GM08714 (cell line): ENCODE measurements around the gene SLC37A3.
"Not testable (repeated sequence)": the region's sequence is repeated elsewhere in the genome, so short reads cannot be mapped to it uniquely, and the experiment has no call there.

Experiments
- H3K4me3 ChIP-seq: fragments of 200-500 bp; sonication (Bioruptor generic); 2 replicates; pipeline ENCODE4 v1.5.1; 2014; ENCODE audit warnings: mild to moderate bottlenecking, low read length, inconsistent platforms
- ZNF274 ChIP-seq: IDR thresholded peaks from 2 replicates; pipeline ENCODE4 v1.6.1; 2012; ENCODE audit warnings: mild to moderate bottlenecking, low read depth, low read length

Gene SLC37A3

GRCh38 chr7:140342727-140343514 lies 55.4 kb downstream of the SLC37A3 start:
- no peak for TF ChIP-seq ZNF274
- no peak overlapping the region for H3K4me3 ChIP-seq

DNA sequence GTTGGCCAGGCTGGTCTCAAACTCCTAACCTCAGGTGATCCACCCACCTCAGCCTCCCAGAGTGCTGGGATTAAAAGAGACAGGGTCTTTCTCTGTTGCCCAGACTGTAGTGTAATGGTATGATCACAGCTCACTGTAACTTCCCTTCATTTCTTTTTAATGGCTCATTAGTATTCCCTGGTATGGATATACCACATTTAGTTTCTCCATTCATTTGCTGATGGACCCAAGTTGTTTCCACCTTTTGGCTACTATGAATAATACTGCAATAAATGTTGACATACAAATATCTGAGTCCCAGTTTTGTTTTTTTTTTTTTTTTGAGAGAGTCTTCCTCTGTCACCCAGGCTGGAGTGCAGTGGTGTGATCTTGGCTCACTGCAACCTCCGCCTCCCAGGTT lies 59.4 kb downstream of the SLC37A3 start:
- not testable (repeated sequence) for H3K4me3 ChIP-seq

DNA sequence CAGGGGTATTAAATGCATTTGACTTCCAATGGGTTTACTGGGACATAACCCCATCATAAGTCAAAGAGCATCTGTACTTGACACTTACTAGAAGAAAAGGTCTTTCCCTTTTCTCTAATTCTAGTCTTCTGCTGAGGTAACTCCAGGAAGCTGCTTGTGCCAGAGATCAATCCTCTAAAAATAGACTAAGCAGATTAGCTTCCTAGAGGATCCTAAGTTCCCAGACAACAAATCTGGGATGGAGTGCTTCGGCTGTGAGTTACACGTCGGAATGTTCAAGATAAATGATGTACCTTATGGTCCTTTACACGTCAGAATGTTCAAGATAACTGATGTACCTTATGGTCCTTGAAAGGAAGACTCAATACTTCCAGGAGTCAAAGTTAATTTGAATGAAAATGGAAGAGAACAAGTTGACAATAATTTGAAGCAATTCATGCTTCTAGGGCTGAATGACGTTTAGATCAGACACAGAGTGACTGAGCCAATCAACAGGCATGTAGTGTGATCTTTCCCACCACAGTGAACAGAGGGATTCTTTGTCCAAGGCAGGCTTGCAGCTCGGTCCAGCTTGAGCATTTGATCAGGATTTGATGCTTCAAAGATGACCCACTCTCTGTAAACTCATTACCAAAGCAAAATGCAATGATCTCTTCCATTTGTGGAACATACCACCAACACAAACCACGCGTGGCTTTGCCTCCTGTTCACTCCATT lies 63.8 kb downstream of the SLC37A3 start:
- H3K4me3 ChIP-seq = no peak overlapping the region
- TF ChIP-seq ZNF274 = no peak

DNA sequence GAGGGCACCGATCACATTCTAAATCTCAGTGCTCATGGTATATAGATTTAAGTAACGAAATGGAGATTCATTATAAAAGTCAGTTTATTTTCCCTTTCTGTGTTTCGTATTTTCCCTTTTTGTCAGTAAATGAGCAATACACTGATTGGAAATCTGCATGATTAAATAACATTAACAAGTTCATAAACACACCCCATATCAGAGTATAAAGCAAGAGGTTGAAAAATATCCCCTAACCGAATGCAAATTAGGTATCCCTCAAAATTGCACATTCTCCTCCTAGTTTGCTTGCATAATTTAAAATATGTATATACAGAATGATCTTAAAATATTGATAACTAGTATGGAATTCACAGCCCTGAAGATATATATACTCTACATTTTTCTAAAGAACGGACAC lies 64.6 kb downstream of the SLC37A3 start:
- no peak overlapping the region for H3K4me3 ChIP-seq
- TF ChIP-seq ZNF274 = no peak

DNA sequence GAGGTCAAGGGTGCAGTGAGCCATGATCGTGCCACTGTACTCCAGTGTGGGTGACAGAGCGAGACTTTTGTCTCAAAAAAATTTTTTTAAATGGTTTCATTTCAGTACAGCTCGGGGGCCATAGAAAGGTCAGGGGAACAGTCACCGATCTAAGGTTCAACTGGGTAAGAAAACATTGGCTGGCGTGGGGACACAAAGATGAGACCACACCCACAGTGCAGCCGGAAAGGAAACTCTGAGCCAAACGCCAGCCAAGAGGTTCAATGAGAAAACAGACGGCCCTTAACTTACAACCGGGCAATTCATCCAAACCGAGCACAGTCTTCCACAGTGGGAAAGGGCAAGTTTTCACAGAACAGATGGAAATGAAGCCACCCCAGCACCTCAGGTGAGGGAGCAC lies 65.1 kb downstream of the SLC37A3 start:
- no peak for TF ChIP-seq ZNF274
- H3K4me3 ChIP-seq = no peak overlapping the region

GRCh38 chr7:140330595-140330994 lies 67.7 kb downstream of the SLC37A3 start:
- no peak for TF ChIP-seq ZNF274
- H3K4me3 ChIP-seq = no peak overlapping the region

- TF ChIP-seq ZNF274 = no peak
- H3K4me3 ChIP-seq = no peak overlapping the region
Observed at GRCh38 chr7:140330128-140330527, 68.2 kb downstream of the SLC37A3 start.

GRCh38 chr7:140327261-140327661 lies 71.1 kb downstream of the SLC37A3 start:
- TF ChIP-seq ZNF274 = no peak
- H3K4me3 ChIP-seq = no peak overlapping the region

DNA sequence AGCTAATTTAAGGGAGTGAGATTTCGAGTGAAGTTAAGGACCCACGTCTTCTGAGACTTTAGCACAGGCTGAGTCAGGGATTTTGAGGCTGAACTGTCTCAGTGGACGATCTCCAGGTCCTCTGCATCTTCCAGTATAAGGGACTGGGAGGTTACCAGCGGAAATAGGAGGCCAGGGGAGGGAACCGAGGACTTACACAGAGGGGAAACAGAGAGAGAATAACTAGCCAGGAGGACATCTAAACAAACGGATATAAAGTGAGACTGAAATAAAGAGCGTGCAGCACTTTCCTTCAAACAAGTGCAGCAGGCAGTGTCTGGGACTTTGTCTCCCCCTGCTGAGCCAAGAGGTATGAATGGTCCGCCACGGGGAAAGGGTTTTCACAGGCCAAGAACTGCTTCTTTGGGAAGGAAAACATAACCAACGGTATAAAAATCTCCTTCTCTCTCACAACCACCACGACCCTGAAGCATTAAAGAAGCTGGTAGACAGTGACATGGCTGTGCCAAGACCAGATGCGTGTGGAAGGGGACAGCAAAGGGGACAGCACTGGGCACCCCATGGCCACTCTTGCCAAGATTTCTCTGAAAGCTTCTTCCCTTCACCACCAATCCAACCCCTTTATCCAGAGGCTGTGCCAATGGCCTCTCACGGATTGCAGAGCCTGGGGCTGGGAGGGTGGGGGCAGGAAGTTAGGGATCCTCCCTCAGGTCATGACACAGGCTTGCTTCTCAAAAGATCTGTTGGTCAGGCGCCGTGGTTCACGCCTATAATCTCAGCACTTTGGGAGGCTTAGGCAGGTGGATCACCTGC lies 72.0 kb downstream of the SLC37A3 start:
- H3K4me3 ChIP-seq = no peak overlapping the region
- no peak for TF ChIP-seq ZNF274

GRCh38 chr7:140325600-140325999 lies 72.7 kb downstream of the SLC37A3 start:
- no peak for TF ChIP-seq ZNF274
- no peak overlapping the region for H3K4me3 ChIP-seq

DNA sequence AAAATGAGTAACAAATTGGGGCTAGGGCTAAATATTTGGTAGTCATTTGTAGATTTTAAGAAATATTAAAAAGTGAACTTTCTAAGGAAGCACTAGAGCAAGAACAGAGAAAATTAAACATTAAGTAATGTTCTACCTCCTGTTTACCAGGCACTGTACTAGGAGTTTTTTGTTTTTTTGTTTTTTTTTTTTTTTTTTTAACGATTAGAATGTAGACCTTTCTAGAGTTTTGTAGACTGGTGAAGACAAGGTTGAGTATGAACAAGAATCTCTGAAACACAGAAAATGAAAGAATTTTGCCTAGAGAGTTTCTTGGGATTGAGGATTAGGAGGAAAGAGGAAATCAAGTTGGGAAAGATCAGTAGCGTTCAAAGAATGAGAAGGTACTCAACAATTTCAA lies 73.6 kb downstream of the SLC37A3 start:
- no peak for TF ChIP-seq ZNF274
- no peak overlapping the region for H3K4me3 ChIP-seq

GRCh38 chr7:140322759-140323158 lies 75.6 kb downstream of the SLC37A3 start:
- TF ChIP-seq ZNF274 = no peak
- no peak overlapping the region for H3K4me3 ChIP-seq

GRCh38 chr7:140320078-140320477 lies 78.3 kb downstream of the SLC37A3 start:
- H3K4me3 ChIP-seq = not testable (repeated sequence)

DNA sequence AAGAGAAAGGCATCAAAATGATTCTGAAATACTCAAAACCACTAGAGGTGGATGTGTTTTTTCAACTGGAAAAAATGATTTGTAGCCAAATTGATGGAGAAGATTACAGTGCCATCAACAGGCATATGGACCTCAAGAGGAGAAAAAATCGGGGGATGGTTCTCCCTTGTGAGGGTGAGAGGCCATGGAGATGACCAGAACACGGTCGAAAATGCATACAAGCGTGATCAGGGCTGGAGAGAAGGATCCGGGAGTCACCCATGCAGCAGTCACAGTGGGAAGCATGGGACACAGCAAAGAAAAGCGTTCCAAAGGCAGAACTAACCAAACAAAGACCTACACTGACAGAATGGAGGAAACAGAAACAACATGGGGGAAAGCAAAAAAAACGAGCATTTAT lies 80.3 kb downstream of the SLC37A3 start:
- TF ChIP-seq ZNF274 = no peak
- H3K4me3 ChIP-seq = no peak overlapping the region

- no peak for TF ChIP-seq ZNF274
- no peak overlapping the region for H3K4me3 ChIP-seq
Observed at GRCh38 chr7:140317597-140317996, 80.7 kb downstream of the SLC37A3 start.
